Measurements from ENCODE around the gene PGM3.

PGM3 gene

DNA sequence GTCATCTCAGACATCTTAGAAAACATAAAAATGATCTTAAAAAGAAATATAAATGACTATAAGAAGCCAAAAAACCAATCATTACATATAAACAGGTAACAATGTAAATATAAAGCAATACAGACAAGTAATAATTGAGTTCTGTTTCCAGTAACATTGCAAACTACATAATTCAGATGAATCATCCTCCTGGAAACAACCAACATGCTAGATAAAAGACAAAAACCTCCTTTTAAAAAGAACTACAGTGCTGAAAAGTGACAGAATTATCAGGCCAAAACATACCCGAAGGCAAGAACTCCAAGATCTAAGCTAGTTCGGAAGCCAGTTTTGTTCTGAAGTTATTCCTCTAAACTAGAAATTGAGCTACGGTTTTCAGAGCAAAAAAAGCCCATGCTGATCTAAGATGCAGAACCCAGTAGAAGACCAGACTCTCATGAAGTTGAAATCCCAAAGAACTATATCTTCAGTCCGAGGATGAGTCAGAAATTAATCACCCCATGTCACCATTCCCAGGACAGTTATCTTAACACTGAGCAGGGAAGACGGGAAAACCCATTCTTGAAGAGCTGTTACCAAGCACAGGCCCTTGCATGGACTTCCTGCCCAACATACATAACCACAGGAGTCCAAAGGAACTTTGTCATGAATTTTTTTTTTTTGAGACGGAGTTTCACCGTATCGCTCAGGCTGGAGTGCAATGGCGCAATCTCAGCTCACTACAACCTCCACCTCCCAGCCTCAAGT is 9.8 kb downstream of the PGM3 start:
- Histone ChIP-seq H3K4me3 (ENCODE audit: low read depth in 1 of 2, low read length in 2 of 2) (no peak overlapping the region), H3K9ac (ENCODE audit: low read depth, low read length) (no peak overlapping the region), H3K4me2 (ENCODE audit: insufficient read depth, low read length) (no peak overlapping the region), H3K36me3 (ENCODE audit: insufficient read depth, low read length) (peaks cover 68% of the 10 kb centered on the region), H3K27ac (ENCODE audit: low read length) (no peak overlapping the region), H3K27me3 (ENCODE audit: insufficient read depth, low read length, poor library complexity) (no peaks in the 10 kb centered on the region), H3K79me2 (ENCODE audit: insufficient read depth, low read length) (no peaks in the 10 kb centered on the region), H3K4me1 (ENCODE audit: insufficient read depth, low read length) (no peaks in the 10 kb centered on the region), H2AFZ (ENCODE audit: low read depth, low read length) (no peak overlapping the region), H4K20me1 (ENCODE audit: insufficient read depth, low read length) (no peaks in the 10 kb centered on the region), H3K9me3 (ENCODE audit: insufficient read depth, low read length, severe bottlenecking) (no peaks in the 10 kb centered on the region)
- no peak for ATAC-seq (ENCODE audit: insufficient read depth, low read depth)
- no peak for DNase-seq
- no peak for TF ChIP-seq EZH2 (IDR thresholded peaks at IDR 0.05; ENCODE audit: borderline replicate concordance, low read depth, low read length, severe bottlenecking)
- TF ChIP-seq, protein P1, sequence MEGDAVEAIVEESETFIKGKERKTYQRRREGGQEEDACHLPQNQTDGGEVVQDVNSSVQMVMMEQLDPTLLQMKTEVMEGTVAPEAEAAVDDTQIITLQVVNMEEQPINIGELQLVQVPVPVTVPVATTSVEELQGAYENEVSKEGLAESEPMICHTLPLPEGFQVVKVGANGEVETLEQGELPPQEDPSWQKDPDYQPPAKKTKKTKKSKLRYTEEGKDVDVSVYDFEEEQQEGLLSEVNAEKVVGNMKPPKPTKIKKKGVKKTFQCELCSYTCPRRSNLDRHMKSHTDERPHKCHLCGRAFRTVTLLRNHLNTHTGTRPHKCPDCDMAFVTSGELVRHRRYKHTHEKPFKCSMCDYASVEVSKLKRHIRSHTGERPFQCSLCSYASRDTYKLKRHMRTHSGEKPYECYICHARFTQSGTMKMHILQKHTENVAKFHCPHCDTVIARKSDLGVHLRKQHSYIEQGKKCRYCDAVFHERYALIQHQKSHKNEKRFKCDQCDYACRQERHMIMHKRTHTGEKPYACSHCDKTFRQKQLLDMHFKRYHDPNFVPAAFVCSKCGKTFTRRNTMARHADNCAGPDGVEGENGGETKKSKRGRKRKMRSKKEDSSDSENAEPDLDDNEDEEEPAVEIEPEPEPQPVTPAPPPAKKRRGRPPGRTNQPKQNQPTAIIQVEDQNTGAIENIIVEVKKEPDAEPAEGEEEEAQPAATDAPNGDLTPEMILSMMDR (IDR thresholded peaks at IDR 0.05; ENCODE audit: borderline replicate concordance, extremely low read depth, low read length, poor library complexity, severe bottlenecking): no peak

DNA sequence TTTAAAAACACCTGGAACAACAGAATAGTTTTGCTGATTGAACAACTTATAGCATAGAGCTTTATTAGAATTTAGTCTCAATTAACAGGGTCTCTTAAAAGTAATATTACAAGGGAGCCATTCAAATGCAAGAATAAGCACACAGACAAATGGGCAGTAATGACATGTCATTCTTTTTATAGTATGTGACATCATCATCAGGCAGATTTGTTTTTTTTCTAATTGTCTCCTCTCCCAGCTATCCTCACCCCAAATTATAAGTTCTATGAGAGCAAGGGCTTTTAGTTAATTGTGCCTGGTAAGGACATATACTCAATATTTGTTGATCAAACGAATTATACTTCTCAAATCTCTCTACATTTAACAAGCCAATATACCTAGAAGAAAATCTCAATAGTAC is 11.0 kb downstream of the PGM3 start:
- Histone ChIP-seq H3K36me3 (ENCODE audit: insufficient read depth, low read length) (peaks cover 75% of the 10 kb centered on the region), H4K20me1 (ENCODE audit: insufficient read depth, low read length) (no peaks in the 10 kb centered on the region), H3K27me3 (ENCODE audit: insufficient read depth, low read length, poor library complexity) (no peaks in the 10 kb centered on the region), H3K9me3 (ENCODE audit: insufficient read depth, low read length, severe bottlenecking) (no peaks in the 10 kb centered on the region), H3K4me3 (ENCODE audit: low read depth in 1 of 2, low read length in 2 of 2) (no peak overlapping the region), H3K4me2 (ENCODE audit: insufficient read depth, low read length) (no peak overlapping the region), H3K4me1 (ENCODE audit: insufficient read depth, low read length) (no peaks in the 10 kb centered on the region), H3K27ac (ENCODE audit: low read length) (no peak overlapping the region), H3K79me2 (ENCODE audit: insufficient read depth, low read length) (no peaks in the 10 kb centered on the region), H3K9ac (ENCODE audit: low read depth, low read length) (no peak overlapping the region), H2AFZ (ENCODE audit: low read depth, low read length) (no peak overlapping the region)
- ATAC-seq (ENCODE audit: insufficient read depth, low read depth): no peak
- DNase-seq: no peak
- TF ChIP-seq, protein P1 (IDR thresholded peaks at IDR 0.05; ENCODE audit: borderline replicate concordance, extremely low read depth, low read length, poor library complexity, severe bottlenecking): no peak
- no peak for TF ChIP-seq EZH2 (IDR thresholded peaks at IDR 0.05; ENCODE audit: borderline replicate concordance, low read depth, low read length, severe bottlenecking)

DNA sequence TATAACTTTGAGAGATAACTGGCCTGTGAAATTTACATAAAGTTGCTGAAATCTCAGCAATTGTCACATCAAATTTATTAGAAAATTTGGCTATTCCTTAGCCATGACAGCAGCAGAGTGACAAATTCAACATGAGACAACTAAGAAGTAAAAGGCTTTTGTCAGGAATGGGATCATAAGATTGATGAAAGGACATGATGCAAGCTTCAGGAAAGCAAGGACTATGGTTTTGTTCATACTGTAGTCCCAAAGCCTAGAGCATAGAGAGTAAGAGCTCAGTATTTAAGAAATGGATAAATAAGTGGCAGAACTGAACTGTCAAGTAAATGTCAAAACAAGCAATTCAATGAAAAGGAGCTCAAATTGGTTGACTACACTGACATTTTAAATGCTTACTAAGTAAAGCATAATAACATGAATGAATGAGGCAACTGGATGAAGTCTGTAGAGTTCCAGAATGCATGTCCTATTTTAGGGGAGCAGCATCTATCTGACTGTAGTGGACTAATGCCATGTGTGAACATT is 12.6 kb downstream of the PGM3 start:
- H4K20me1 ChIP-seq (ENCODE audit: insufficient read depth, low read length): no peaks in the 10 kb centered on the region
- DNase-seq (no peak), ATAC-seq (ENCODE audit: insufficient read depth, low read depth) (no peak)
- H3K4me2 ChIP-seq (ENCODE audit: insufficient read depth, low read length): no peak overlapping the region
- no peaks in the 10 kb centered on the region for H3K27me3 ChIP-seq (ENCODE audit: insufficient read depth, low read length, poor library complexity)
- H3K9me3 ChIP-seq (ENCODE audit: insufficient read depth, low read length, severe bottlenecking): no peaks in the 10 kb centered on the region
- H3K79me2 ChIP-seq (ENCODE audit: insufficient read depth, low read length): no peaks in the 10 kb centered on the region
- peaks cover 64% of the 10 kb centered on the region for H3K36me3 ChIP-seq (ENCODE audit: insufficient read depth, low read length)
- no peak overlapping the region for H3K9ac ChIP-seq (ENCODE audit: low read depth, low read length)
- no peak overlapping the region for H3K4me3 ChIP-seq (ENCODE audit: low read depth in 1 of 2, low read length in 2 of 2)
- TF ChIP-seq, protein P1 (IDR thresholded peaks at IDR 0.05; ENCODE audit: borderline replicate concordance, extremely low read depth, low read length, poor library complexity, severe bottlenecking): no peak
- no peak for TF ChIP-seq EZH2 (IDR thresholded peaks at IDR 0.05; ENCODE audit: borderline replicate concordance, low read depth, low read length, severe bottlenecking)
- no peak overlapping the region for H2AFZ ChIP-seq (ENCODE audit: low read depth, low read length)
- no peak overlapping the region for H3K27ac ChIP-seq (ENCODE audit: low read length)
- no peaks in the 10 kb centered on the region for H3K4me1 ChIP-seq (ENCODE audit: insufficient read depth, low read length)

Measured in DND-41 (cell line).